Measurements from ENCODE around the gene AOPEP. TPM values are rescaled to one million over a fixed set of nuclear protein-coding genes. Genes with fewer than 3 reads are reported as not detected.

Gene AOPEP
- total and polyA plus RNA-seq, 2 of the 13 experiments (the other 11 are each of a cell fraction or from before 2014, with no cell fraction given), result 22.2 to 41.6 TPM

- no peak for TF ChIP-seq SIN3B (IDR thresholded peaks at IDR 0.05; ENCODE audit: low read length)
These were observed 369.3 kb downstream of the AOPEP start (continued) for GRCh38 chr9:95095641-95096355.

GRCh38 chr9:95096381-95096780 is 369.9 kb downstream of the AOPEP start:
- H3K79me2 ChIP-seq (ENCODE audit: insufficient read depth, low read length), result no peaks in the 10 kb centered on the region
- intact Hi-C loops (cut with micrococcal nuclease; ENCODE audit: unreplicated experiment) (no loop called here), in situ Hi-C loops (cut with HindIII; ENCODE audit: extremely low pct_ligation_motif_present, low pct_unique_long_range_greater_than_20kb) (no loop called here)
- no peak overlapping the region for H3K4me3 ChIP-seq (replicated peaks in 1 of 3; ENCODE audit: insufficient read depth in 1 of 3, low read depth in 2 of 3, low read length in 3 of 3)
- no TSS peak for BruUV-seq (replicated peaks)
- POLR2A ChIA-PET, result no interaction called here
- peaks cover 3 to 9% of the 10 kb centered on the region in 2 experiments; a peak in 3 of 5 replicates for H3K36me3 ChIP-seq (replicated peaks in 1 of 2; ENCODE audit: control insufficient read depth in 1 of 2, insufficient read depth in 2 of 2, low read length in 2 of 2)
- H3K27ac ChIP-seq (ENCODE audit: extremely low read length, insufficient read depth, low read length), result no peak overlapping the region
- H3K9ac ChIP-seq (ENCODE audit: insufficient read depth, low read depth, low read length), result no peak overlapping the region
- ATAC-seq (peak; percentile 45), DNase-seq (ENCODE audit: low spot score) (no peak), FAIRE-seq (no peak)
- CTCF ChIA-PET (ENCODE audit: low intra/inter-chr PET ratio, low total read pairs), result no interaction called here
- H3K9me3 ChIP-seq (ENCODE audit: low read length), result no peaks in the 10 kb centered on the region
- H3K4me2 ChIP-seq (ENCODE audit: low read depth, low read length), result no peak overlapping the region
- H3K27me3 ChIP-seq (ENCODE audit: control insufficient read depth in 1 of 2, insufficient read depth in 2 of 2, low read length in 2 of 2), result no peaks in the 10 kb centered on the region
- 0 out of 2 replicates have a peak, but pooled peaks cover 3% of the 10 kb centered on the region for H4K20me1 ChIP-seq (ENCODE audit: insufficient read depth, low read length)
- 89% methylated on average over 12 of the region's 12 CpGs for WGBS (ENCODE audit: low lambda C conversion rate)
- no peak overlapping the region for H2AFZ ChIP-seq (ENCODE audit: low read length)
- peaks cover 6% of the 10 kb centered on the region for H3K4me1 ChIP-seq (ENCODE audit: insufficient read depth, low read length)
- peak; percentile 91 for TF ChIP-seq AGO2 (optimal IDR thresholded peaks at IDR 0.05; ENCODE audit: low read depth, low read length)
- TF ChIP-seq RNF2 (conservative IDR thresholded peaks at IDR 0.05; ENCODE audit: low read depth), result no peak
- TF ChIP-seq GLMP (CRISPR knock-in tag; IDR thresholded peaks at IDR 0.05; ENCODE audit: borderline replicate concordance), result no peak
- no peak for TF ChIP-seq ASH2L (IDR thresholded peaks at IDR 0.05; ENCODE audit: insufficient read length, low read depth, low read length)
- no peak for TF ChIP-seq CAMTA2 (CRISPR knock-in tag; IDR thresholded peaks at IDR 0.05; ENCODE audit: borderline replicate concordance)
- TF ChIP-seq ZFX (CRISPR knock-in tag; IDR thresholded peaks at IDR 0.05; ENCODE audit: low read depth), result no peak
- peak; percentile 38; the same call in 1 of the 2 replicates for TF ChIP-seq POLR2G (IDR thresholded peaks at IDR 0.05; ENCODE audit: low read depth, low read length)
- no peak for TF ChIP-seq NFIC (IDR thresholded peaks at IDR 0.05; ENCODE audit: low read length)
- TF ChIP-seq ZBTB3 (CRISPR knock-in tag; IDR thresholded peaks at IDR 0.05; ENCODE audit: borderline replicate concordance, low read depth), result no peak
- no peak for TF ChIP-seq RFX3 (CRISPR knock-in tag; IDR thresholded peaks at IDR 0.05)
- 0 out of 2 replicates have a peak, but pooled peaks have one; percentile 5 for TF ChIP-seq ZNF740 (CRISPR knock-in tag; IDR thresholded peaks at IDR 0.05)
- peak; percentile 29; the same call in 1 of the 2 replicates for TF ChIP-seq ZNF687 (CRISPR knock-in tag; IDR thresholded peaks at IDR 0.05)
- TF ChIP-seq ZBTB39 (CRISPR knock-in tag; IDR thresholded peaks at IDR 0.05), result no peak
- TF ChIP-seq NFKB2 (CRISPR knock-in tag; IDR thresholded peaks at IDR 0.05; ENCODE audit: borderline replicate concordance), result 0 out of 2 replicates have a peak, but pooled peaks have one; percentile 32
